ENCODE measurements around the gene SMU1.

SMU1 gene

GRCh38 chr9:33051144-33051543 lies 25.3 kb downstream of the SMU1 start:
- no peak for TF ChIP-seq SIN3A (IDR thresholded peaks at IDR 0.05; ENCODE audit: borderline replicate concordance, insufficient read depth, low read length)
- no peak for TF ChIP-seq FOXP2 (optimal IDR thresholded peaks at IDR 0.05; ENCODE audit: borderline replicate concordance, extremely low read depth, extremely low read length, insufficient read depth)
- no peak for TF ChIP-seq POLR2AphosphoS5 (IDR thresholded peaks at IDR 0.05; ENCODE audit: low read depth, low read length)

DNA sequence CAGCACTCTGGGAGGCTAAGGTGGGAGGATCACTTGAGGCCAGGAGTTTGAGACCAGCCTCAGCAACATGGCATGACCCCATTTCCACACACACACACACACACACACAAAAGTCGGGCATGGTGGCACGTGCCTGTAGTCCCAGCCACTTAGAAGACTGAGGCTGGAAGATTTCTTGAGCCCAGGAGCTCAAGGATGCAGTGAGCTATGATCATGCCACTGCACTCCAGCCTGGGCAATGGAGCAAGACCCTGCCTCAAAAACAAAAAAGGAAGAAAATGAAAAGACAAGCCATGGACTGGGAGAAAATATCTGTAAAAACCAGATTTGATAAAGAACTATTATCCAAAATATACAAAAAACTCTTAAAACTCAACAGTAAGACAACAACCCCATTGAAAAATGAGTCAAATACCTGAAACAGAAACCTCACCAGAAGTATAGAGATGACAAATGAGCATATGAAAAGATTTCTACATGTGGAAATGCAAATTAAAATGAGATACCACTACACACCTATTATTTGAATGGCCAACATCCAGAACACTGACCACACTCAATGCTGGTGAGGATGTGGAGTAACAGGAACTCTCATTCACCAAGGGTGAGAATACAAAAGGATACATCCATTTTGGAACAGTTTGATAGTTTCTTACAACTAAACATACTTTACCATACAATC lies 26.7 kb downstream of the SMU1 start:
- TF ChIP-seq REST (IDR thresholded peaks at IDR 0.05; ENCODE audit: insufficient read depth in 1 of 2, low read depth in 2 of 2, low read length in 2 of 2) (no peak), POLR2AphosphoS5 (IDR thresholded peaks at IDR 0.05; ENCODE audit: low read depth, low read length) (no peak), SIN3A (IDR thresholded peaks at IDR 0.05; ENCODE audit: borderline replicate concordance, insufficient read depth, low read length) (no peak), FOXP2 (optimal IDR thresholded peaks at IDR 0.05; ENCODE audit: borderline replicate concordance, extremely low read depth, extremely low read length, insufficient read depth) (no peak), TAF1 (IDR thresholded peaks at IDR 0.05; ENCODE audit: borderline replicate concordance, insufficient read depth, low read length) (no peak)

DNA sequence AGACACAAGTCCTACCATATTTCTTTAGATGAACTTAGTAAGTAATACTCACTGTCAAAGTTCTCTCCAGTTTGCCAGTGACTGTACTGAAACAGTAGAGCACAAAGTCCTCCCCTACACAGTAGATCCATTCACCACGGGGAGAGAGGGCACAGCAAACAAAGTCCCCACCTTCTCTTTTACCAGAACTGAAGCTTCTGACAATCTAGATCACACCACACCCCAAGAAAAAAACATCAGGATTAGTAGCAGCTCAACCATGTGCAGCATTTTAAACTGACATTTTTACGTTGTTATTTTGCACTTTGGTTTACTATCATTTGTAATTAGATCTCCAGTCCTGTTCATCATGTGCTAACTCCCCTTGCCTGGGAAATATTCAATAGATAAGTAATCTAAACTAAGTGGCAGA lies 28.4 kb downstream of the SMU1 start:
- TF ChIP-seq REST (IDR thresholded peaks at IDR 0.05; ENCODE audit: insufficient read depth in 1 of 2, low read depth in 2 of 2, low read length in 2 of 2) (no peak), TAF1 (IDR thresholded peaks at IDR 0.05; ENCODE audit: borderline replicate concordance, insufficient read depth, low read length) (no peak), SIN3A (IDR thresholded peaks at IDR 0.05; ENCODE audit: borderline replicate concordance, insufficient read depth, low read length) (no peak), POLR2AphosphoS5 (IDR thresholded peaks at IDR 0.05; ENCODE audit: low read depth, low read length) (no peak), FOXP2 (optimal IDR thresholded peaks at IDR 0.05; ENCODE audit: borderline replicate concordance, extremely low read depth, extremely low read length, insufficient read depth) (no peak)

DNA sequence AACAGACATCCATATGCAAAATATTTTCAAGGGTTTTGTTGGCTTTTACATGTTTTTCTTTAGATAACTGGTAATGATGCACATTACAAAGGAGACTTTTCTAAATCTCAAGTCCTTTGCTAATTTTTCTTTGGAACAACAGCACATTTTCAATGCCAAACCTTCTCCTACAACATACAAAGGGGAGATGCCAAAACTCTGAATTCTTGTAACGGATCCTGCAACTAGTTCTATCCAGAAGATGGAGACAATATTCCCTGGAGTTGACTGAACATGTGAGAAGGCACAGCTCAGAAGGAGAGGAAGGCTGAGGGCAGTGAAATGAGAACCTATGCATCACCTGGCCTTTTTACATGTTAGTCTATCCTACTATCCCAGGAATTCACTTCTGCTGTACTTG lies 30.4 kb downstream of the SMU1 start:
- no peak for TF ChIP-seq TAF1 (IDR thresholded peaks at IDR 0.05; ENCODE audit: borderline replicate concordance, insufficient read depth, low read length)
- TF ChIP-seq POLR2AphosphoS5 (IDR thresholded peaks at IDR 0.05; ENCODE audit: low read depth, low read length): no peak
- no peak for TF ChIP-seq SIN3A (IDR thresholded peaks at IDR 0.05; ENCODE audit: borderline replicate concordance, insufficient read depth, low read length)
- no peak for TF ChIP-seq REST (IDR thresholded peaks at IDR 0.05; ENCODE audit: insufficient read depth in 1 of 2, low read depth in 2 of 2, low read length in 2 of 2)
- no peak for TF ChIP-seq FOXP2 (optimal IDR thresholded peaks at IDR 0.05; ENCODE audit: borderline replicate concordance, extremely low read depth, extremely low read length, insufficient read depth)

GRCh38 chr9:33044677-33045282 lies 31.7 kb downstream of the SMU1 start:
- TF ChIP-seq TAF1 (IDR thresholded peaks at IDR 0.05; ENCODE audit: borderline replicate concordance, insufficient read depth, low read length) (no peak), SIN3A (IDR thresholded peaks at IDR 0.05; ENCODE audit: borderline replicate concordance, insufficient read depth, low read length) (no peak), FOXP2 (optimal IDR thresholded peaks at IDR 0.05; ENCODE audit: borderline replicate concordance, extremely low read depth, extremely low read length, insufficient read depth) (no peak), POLR2AphosphoS5 (IDR thresholded peaks at IDR 0.05; ENCODE audit: low read depth, low read length) (no peak), REST (IDR thresholded peaks at IDR 0.05; ENCODE audit: insufficient read depth in 1 of 2, low read depth in 2 of 2, low read length in 2 of 2) (no peak)

Data from PFSK-1 (cell line).